GM21576 (cell line): ENCODE measurements around the gene GPA33.

Experiments used
- ATAC-seq: cut with Tn5 transposase; IDR thresholded peaks from one replicate; pipeline ENCODE4 v1.9.1; 2021; ENCODE audit warnings: mild to moderate bottlenecking, moderate library complexity; ENCODE audit not compliant: unreplicated experiment

GPA33 gene

GRCh38 chr1:167088746-167089417, 1.3 kb downstream of the GPA33 start:
- no peak for ATAC-seq

- ATAC-seq = no peak
These were observed 3.4 kb downstream of the GPA33 start for GRCh38 chr1:167086768-167087167.

GRCh38 chr1:167086033-167086432, 4.1 kb downstream of the GPA33 start:
- no peak for ATAC-seq

GRCh38 chr1:167084757-167085156, 5.4 kb downstream of the GPA33 start:
- ATAC-seq = no peak

- no peak for ATAC-seq
These were observed 6.3 kb downstream of the GPA33 start for GRCh38 chr1:167083871-167084270.

- no peak for ATAC-seq
These were observed 7.0 kb downstream of the GPA33 start for GRCh38 chr1:167083066-167083665.

- no peak for ATAC-seq
These were observed 7.6 kb downstream of the GPA33 start for GRCh38 chr1:167082511-167083027.

GRCh38 chr1:167081594-167082156, 8.5 kb downstream of the GPA33 start:
- no peak for ATAC-seq

GRCh38 chr1:167077868-167078210, 12.3 kb downstream of the GPA33 start:
- ATAC-seq = no peak

GRCh38 chr1:167077128-167077867, 12.9 kb downstream of the GPA33 start:
- no peak for ATAC-seq

- no peak for ATAC-seq
These were observed 14.0 kb downstream of the GPA33 start for GRCh38 chr1:167076136-167076710.

- ATAC-seq = no peak
These were observed 18.9 kb downstream of the GPA33 start for GRCh38 chr1:167071286-167071685.

- no peak for ATAC-seq
These were observed 21.4 kb downstream of the GPA33 start for GRCh38 chr1:167068761-167069160.

- ATAC-seq = no peak
These were observed 22.3 kb downstream of the GPA33 start for GRCh38 chr1:167067904-167068303.

GRCh38 chr1:167066333-167067122, 23.6 kb downstream of the GPA33 start:
- peak; percentile 76 for ATAC-seq

- ATAC-seq = no peak
These were observed 24.7 kb downstream of the GPA33 start for GRCh38 chr1:167065471-167065870.

GRCh38 chr1:167064621-167065020, 25.6 kb downstream of the GPA33 start:
- ATAC-seq = no peak

- ATAC-seq = no peak
These were observed 29.1 kb downstream of the GPA33 start for GRCh38 chr1:167061073-167061464.

GRCh38 chr1:167060141-167061072, 29.8 kb downstream of the GPA33 start:
- ATAC-seq = no peak

- no peak for ATAC-seq
These were observed 30.4 kb downstream of the GPA33 start for GRCh38 chr1:167059809-167060107.
